ENCODE measurements around the gene NTRK2. TPM values are rescaled to one million over a fixed set of nuclear protein-coding genes. Genes with fewer than 3 reads are reported as not detected.
A peak's percentile ranks its signal among the peaks of the same experiment; 100 is the strongest.

Gene NTRK2
- total and polyA plus RNA-seq, 4 experiments from 2014 or later: 0.11 to 0.18 (median 0.12) TPM; not detected in 1

DNA sequence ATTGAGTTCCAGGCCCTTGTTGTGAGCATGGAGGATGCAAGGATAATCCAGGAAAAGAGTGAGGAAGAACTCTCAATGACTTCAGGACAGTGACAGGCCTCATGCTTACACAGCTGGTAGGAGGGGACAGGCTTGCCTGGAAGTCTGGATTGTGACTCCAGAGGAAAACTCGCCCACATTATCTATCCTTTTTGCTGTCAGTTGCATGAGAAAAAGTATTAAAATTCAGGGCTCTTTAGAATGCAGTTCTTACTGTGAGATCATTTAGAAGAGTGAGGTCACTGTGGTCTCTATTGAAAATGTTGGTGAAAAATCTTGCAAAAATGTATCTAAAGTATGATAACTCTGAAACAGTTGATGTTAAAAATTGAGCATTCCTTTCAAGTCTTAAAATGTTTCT, 30.5 kb downstream of the NTRK2 start:
- ChIA-PET POLR2A (ENCODE audit: partially characterized antibody) (no interaction called here), CTCF (ENCODE audit: partially characterized antibody) (interaction anchor here (7.1 kb wide), 1 partner anchor 80 kb away, joined by 38 read pairs; no protein-coding TSS in a partner anchor)

DNA sequence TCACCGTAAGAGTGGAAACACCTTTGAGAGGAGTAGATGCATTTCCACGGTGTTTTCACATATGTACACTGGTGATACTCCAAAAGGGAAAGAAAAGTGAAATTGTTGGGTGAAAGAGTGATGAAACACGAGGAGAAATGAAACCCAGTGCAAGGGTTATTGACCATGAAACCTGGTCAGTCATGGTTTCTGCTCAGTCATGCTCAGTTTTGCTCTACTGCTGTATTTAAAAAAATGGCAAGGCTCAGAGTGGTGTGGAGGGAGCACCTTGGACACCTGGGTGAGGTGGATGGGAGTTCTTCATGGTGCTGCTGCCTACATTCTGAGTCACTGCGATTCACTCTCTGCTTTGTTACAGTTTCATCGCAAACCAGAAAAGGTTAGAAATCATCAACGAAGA, 32.3 kb downstream of the NTRK2 start:
- POLR2A ChIA-PET (ENCODE audit: partially characterized antibody): no interaction called here
- DNase-seq: no peak
- Histone ChIP-seq H3K4me1 (ENCODE audit: insufficient read depth, low read length) (no peaks in the 10 kb centered on the region), H3K27ac (ENCODE audit: low read depth, low read length) (no peak overlapping the region), H3K27me3 (ENCODE audit: insufficient read depth, low read length) (no peaks in the 10 kb centered on the region), H3K9me3 (ENCODE audit: control insufficient read depth in 1 of 2, low read length in 2 of 2) (no peaks in the 10 kb centered on the region), H3K36me3 (ENCODE audit: insufficient read depth, low read length) (no peaks in the 10 kb centered on the region), H3K4me3 (ENCODE audit: low read length in 2 of 2) (no peak overlapping the region)
- Mint-ChIP-seq H3K27me3 (peaks cover 1 to 3% of the 10 kb centered on the region in 2 donors), H3K4me3 (no peak overlapping the region), H3K27ac (no peak overlapping the region), H3K36me3 (no peaks in the 10 kb centered on the region), H3K4me1 (no peaks in the 10 kb centered on the region), H3K9me3 (peaks cover 0 to 2% (median 0%) of the 10 kb centered on the region in 8 donors)
- CTCF ChIA-PET (ENCODE audit: partially characterized antibody): no interaction called here
- intact Hi-C loops (cut with micrococcal nuclease): no loop called here

More for the DNA sequence above, 30.5 kb downstream of the NTRK2 start:
- H3K9me3 ChIP-seq (ENCODE audit: control insufficient read depth in 1 of 2, low read length in 2 of 2): no peaks in the 10 kb centered on the region
- Mint-ChIP-seq H3K27ac (no peak overlapping the region), H3K4me1 (no peaks in the 10 kb centered on the region), H3K36me3 (no peaks in the 10 kb centered on the region), H3K9me3 (peaks cover 0 to 2% (median 0%) of the 10 kb centered on the region in 8 donors), H3K27me3 (peaks cover 0 to 3% of the 10 kb centered on the region in 2 donors), H3K4me3 (no peak overlapping the region)
- DNase-seq: no peak
- no peaks in the 10 kb centered on the region for H3K4me1 ChIP-seq (ENCODE audit: insufficient read depth, low read length)
- no peaks in the 10 kb centered on the region for H3K36me3 ChIP-seq (ENCODE audit: insufficient read depth, low read length)
- intact Hi-C loops (cut with micrococcal nuclease): no loop called here
- no peak overlapping the region for H3K4me3 ChIP-seq (ENCODE audit: low read length in 2 of 2)
- H3K27ac ChIP-seq (ENCODE audit: low read depth, low read length): no peak overlapping the region
- H3K27me3 ChIP-seq (ENCODE audit: insufficient read depth, low read length): no peaks in the 10 kb centered on the region

DNA sequence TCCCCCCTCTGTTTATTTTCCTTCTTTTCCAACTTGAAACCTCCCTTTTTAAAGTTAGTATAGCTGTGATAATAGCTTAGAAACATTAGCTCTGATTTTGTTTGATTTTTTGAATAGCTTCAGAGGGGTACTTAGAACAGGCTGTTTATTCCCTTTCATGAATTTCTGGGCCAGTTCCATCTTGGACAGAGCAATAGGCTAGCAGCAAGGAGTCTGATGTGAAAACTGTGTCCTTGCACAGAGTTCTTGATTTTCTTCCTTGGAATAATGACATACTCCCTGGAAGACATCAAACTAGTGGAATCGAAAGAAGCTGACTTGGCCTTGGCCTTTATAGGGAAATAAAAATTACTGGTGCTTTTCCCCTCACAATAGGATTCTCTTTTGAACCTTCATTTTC, 32.9 kb downstream of the NTRK2 start:
- H3K4me1 Mint-ChIP-seq: no peaks in the 10 kb centered on the region
- H3K27me3 Mint-ChIP-seq: peaks cover 1 to 3% of the 10 kb centered on the region in 2 donors
- DNase-seq: no peak
- intact Hi-C loops (cut with micrococcal nuclease): no loop called here
- H3K4me1 ChIP-seq (ENCODE audit: insufficient read depth, low read length): no peaks in the 10 kb centered on the region
- H3K4me3 Mint-ChIP-seq: no peak overlapping the region
- no peaks in the 10 kb centered on the region for H3K9me3 ChIP-seq (ENCODE audit: control insufficient read depth in 1 of 2, low read length in 2 of 2)
- H3K4me3 ChIP-seq (ENCODE audit: low read length in 2 of 2): no peak overlapping the region
- POLR2A ChIA-PET (ENCODE audit: partially characterized antibody): no interaction called here
- no peaks in the 10 kb centered on the region for H3K36me3 Mint-ChIP-seq
- CTCF ChIA-PET (ENCODE audit: partially characterized antibody): no interaction called here
- H3K27ac ChIP-seq (ENCODE audit: low read depth, low read length): no peak overlapping the region
- H3K27ac Mint-ChIP-seq: no peak overlapping the region
- H3K36me3 ChIP-seq (ENCODE audit: insufficient read depth, low read length): no peaks in the 10 kb centered on the region
- peaks cover 0 to 2% (median 0%) of the 10 kb centered on the region in 8 donors for H3K9me3 Mint-ChIP-seq
- no peaks in the 10 kb centered on the region for H3K27me3 ChIP-seq (ENCODE audit: insufficient read depth, low read length)

DNA sequence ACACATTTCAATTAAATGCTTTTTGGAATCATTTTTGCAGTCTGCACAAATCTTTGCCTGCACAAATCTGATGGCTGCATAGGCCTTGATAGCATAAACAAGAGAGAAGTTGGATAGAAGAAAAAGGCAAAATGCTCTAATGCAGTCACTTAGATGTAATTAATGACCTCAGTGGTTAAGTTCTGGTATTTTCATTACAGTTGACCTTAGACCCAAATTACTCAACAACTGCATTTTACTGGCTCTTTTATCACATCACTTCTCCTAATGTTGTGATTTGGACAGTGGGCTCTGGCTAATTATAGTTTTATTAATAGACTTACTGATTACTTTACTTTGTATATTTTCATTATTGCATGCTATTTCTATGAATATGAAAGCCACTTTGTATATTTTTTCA, 34.3 kb downstream of the NTRK2 start:
- Mint-ChIP-seq H3K9me3 (peaks cover 0 to 2% (median 0%) of the 10 kb centered on the region in 8 donors), H3K27me3 (peaks cover 1 to 3% of the 10 kb centered on the region in 2 donors)
- CTCF ChIA-PET (ENCODE audit: partially characterized antibody): no interaction called here

DNA sequence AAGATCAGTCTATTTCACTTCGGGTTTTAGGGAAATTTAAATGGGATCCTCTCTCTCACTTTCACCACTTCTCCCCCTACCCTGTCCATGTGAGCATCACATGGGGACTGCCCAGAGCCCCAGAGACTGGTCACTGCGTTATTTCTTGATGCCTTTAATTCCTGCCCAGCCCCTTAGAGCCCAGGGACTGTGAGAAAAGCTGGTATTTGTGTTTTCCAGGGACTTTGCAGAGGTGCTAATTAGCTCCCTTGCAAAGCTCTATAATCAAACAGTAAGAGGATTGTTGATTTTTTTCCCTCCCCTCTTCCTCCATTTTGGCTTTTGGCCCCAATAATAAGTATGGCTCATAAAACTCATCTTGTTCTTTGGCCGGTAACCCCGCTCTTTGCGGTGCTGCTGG, 35.6 kb downstream of the NTRK2 start:
- Histone ChIP-seq H3K4me1 (ENCODE audit: insufficient read depth, low read length) (peaks cover 13% of the 10 kb centered on the region), H3K27me3 (ENCODE audit: insufficient read depth, low read length) (no peaks in the 10 kb centered on the region), H3K9me3 (ENCODE audit: control insufficient read depth in 1 of 2, low read length in 2 of 2) (no peaks in the 10 kb centered on the region), H3K4me3 (ENCODE audit: low read length in 2 of 2) (no peak overlapping the region), H3K36me3 (ENCODE audit: insufficient read depth, low read length) (no peaks in the 10 kb centered on the region), H3K27ac (ENCODE audit: low read depth, low read length) (no peak overlapping the region)
- no peaks in the 10 kb centered on the region for H3K36me3 Mint-ChIP-seq
- intact Hi-C loops (cut with micrococcal nuclease): no loop called here
- no peak overlapping the region for H3K4me3 Mint-ChIP-seq
- H3K27me3 Mint-ChIP-seq: peaks cover 0 to 1% of the 10 kb centered on the region in 2 donors
- peaks cover 7 to 18% (median 15%) of the 10 kb centered on the region in 4 donors for H3K4me1 Mint-ChIP-seq
- ChIA-PET POLR2A (ENCODE audit: partially characterized antibody) (no interaction called here), CTCF (ENCODE audit: partially characterized antibody) (interaction anchor here (0.6 kb wide), 1 partner anchor 14 kb away, joined by 4 read pairs; no protein-coding TSS in a partner anchor)
- no peak for DNase-seq
- H3K9me3 Mint-ChIP-seq: peaks cover 0 to 2% (median 0%) of the 10 kb centered on the region in 8 donors
- H3K27ac Mint-ChIP-seq: no peak overlapping the region

More for the DNA sequence above, 34.3 kb downstream of the NTRK2 start:
- Mint-ChIP-seq H3K4me1 (peaks cover 0 to 6% (median 4%) of the 10 kb centered on the region in 4 donors), H3K36me3 (no peaks in the 10 kb centered on the region), H3K27ac (no peak overlapping the region), H3K4me3 (no peak overlapping the region)
- H3K27me3 ChIP-seq (ENCODE audit: insufficient read depth, low read length): no peaks in the 10 kb centered on the region
- intact Hi-C loops (cut with micrococcal nuclease): no loop called here
- no peaks in the 10 kb centered on the region for H3K36me3 ChIP-seq (ENCODE audit: insufficient read depth, low read length)
- H3K9me3 ChIP-seq (ENCODE audit: control insufficient read depth in 1 of 2, low read length in 2 of 2): no peaks in the 10 kb centered on the region
- no peak overlapping the region for H3K4me3 ChIP-seq (ENCODE audit: low read length in 2 of 2)
- POLR2A ChIA-PET (ENCODE audit: partially characterized antibody): no interaction called here
- no peak overlapping the region for H3K27ac ChIP-seq (ENCODE audit: low read depth, low read length)
- no peak for DNase-seq
- no peaks in the 10 kb centered on the region for H3K4me1 ChIP-seq (ENCODE audit: insufficient read depth, low read length)

DNA sequence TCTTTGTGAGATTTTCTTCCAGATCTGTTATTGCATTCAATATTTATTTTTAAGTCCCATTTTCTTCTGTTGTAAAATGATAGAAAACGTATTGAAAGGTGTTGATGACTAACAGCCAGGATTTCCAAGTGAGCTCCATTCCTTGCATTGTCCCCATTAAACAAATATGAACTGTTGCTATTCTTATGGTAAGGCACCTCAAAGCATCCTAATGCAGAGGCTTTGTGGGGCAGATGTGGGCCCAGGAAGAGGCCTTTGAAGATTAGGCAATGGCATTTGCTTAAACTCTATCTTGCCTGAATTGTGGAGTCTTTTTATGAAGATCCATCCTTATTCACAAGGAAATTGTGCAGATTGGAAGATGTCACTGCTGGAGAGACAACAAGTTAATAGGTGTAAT, 38.9 kb downstream of the NTRK2 start:
- POLR2A ChIA-PET (ENCODE audit: partially characterized antibody): no interaction called here
- Mint-ChIP-seq H3K9me3 (no peaks in the 10 kb centered on the region), H3K27me3 (peaks cover 0 to 1% of the 10 kb centered on the region in 2 donors), H3K36me3 (no peaks in the 10 kb centered on the region), H3K4me3 (no peak overlapping the region), H3K27ac (no peak overlapping the region), H3K4me1 (peaks cover 11 to 26% (median 17%) of the 10 kb centered on the region in 4 donors)
- Histone ChIP-seq H3K9me3 (ENCODE audit: control insufficient read depth in 1 of 2, low read length in 2 of 2) (no peaks in the 10 kb centered on the region), H3K27me3 (ENCODE audit: insufficient read depth, low read length) (no peaks in the 10 kb centered on the region), H3K4me3 (ENCODE audit: low read length in 2 of 2) (no peak overlapping the region), H3K27ac (ENCODE audit: low read depth, low read length) (no peak overlapping the region), H3K36me3 (ENCODE audit: insufficient read depth, low read length) (no peaks in the 10 kb centered on the region), H3K4me1 (ENCODE audit: insufficient read depth, low read length) (peaks cover 13% of the 10 kb centered on the region)
- CTCF ChIA-PET (ENCODE audit: partially characterized antibody): interaction anchor here (1.8 kb wide), 1 partner anchor 10 kb away, joined by 6 read pairs; no protein-coding TSS in a partner anchor
- DNase-seq: no peak
- intact Hi-C loops (cut with micrococcal nuclease): no loop called here

DNA sequence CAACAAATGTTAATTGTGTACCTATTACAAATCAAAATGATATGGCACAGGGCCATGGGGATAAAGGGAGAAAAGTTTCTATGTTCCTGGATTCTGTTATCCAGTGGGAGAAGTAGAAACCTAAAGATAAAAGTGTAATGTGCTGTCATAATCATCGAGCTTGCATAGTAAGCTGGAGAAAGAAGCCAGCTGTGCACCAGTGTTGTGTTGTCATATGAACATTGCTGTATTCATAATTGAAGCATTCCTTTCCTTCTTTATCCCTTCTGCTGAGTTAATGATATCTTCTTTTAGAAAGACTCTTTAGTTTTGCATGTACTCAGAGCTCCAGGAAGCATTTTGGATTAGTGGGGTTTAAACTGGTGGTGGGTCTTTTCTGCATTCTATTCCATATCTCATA, 39.5 kb downstream of the NTRK2 start:
- no peak overlapping the region for H3K27ac ChIP-seq (ENCODE audit: low read depth, low read length)
- H3K36me3 ChIP-seq (ENCODE audit: insufficient read depth, low read length): no peaks in the 10 kb centered on the region
- no peak overlapping the region for H3K4me3 Mint-ChIP-seq
- ChIA-PET CTCF (ENCODE audit: partially characterized antibody) (interaction anchor here (1.1 kb wide), 1 partner anchor 73 kb away, joined by 3 read pairs; no protein-coding TSS in a partner anchor), POLR2A (ENCODE audit: partially characterized antibody) (no interaction called here)
- no peaks in the 10 kb centered on the region for H3K9me3 Mint-ChIP-seq
- peaks cover 11 to 26% (median 17%) of the 10 kb centered on the region in 4 donors for H3K4me1 Mint-ChIP-seq
- H3K4me3 ChIP-seq (ENCODE audit: low read length in 2 of 2): no peak overlapping the region
- no peaks in the 10 kb centered on the region for H3K36me3 Mint-ChIP-seq
- peaks cover 13% of the 10 kb centered on the region for H3K4me1 ChIP-seq (ENCODE audit: insufficient read depth, low read length)
- no peaks in the 10 kb centered on the region for H3K9me3 ChIP-seq (ENCODE audit: control insufficient read depth in 1 of 2, low read length in 2 of 2)
- no peak for DNase-seq
- H3K27ac Mint-ChIP-seq: peak overlapping the region in 1 of 7 donors; percentile 4
- no peaks in the 10 kb centered on the region for H3K27me3 ChIP-seq (ENCODE audit: insufficient read depth, low read length)
- intact Hi-C loops (cut with micrococcal nuclease): no loop called here
- peaks cover 0 to 1% of the 10 kb centered on the region in 2 donors for H3K27me3 Mint-ChIP-seq

All from CD4-positive, alpha-beta memory T cell (primary cell).